ENCODE results near the gene TECTB. TPM values are rescaled to one million over a fixed set of nuclear protein-coding genes. Genes with fewer than 3 reads are reported as not detected.
"Not testable (repeated sequence)": the region's sequence is repeated elsewhere in the genome, so short reads cannot be mapped to it uniquely, and the experiment has no call there.

TECTB gene
- total RNA-seq: not detected
- long read RNA-seq: 0 reads

- intact Hi-C loops (cut with micrococcal nuclease): no loop called here
Measured at GRCh38 chr10:112283100-112283499, at the start of gene TECTB. Gene TECTB (plus strand): TSS chr10:112283400. CDS start chr10:112283735, 335 bp downstream.

DNA sequence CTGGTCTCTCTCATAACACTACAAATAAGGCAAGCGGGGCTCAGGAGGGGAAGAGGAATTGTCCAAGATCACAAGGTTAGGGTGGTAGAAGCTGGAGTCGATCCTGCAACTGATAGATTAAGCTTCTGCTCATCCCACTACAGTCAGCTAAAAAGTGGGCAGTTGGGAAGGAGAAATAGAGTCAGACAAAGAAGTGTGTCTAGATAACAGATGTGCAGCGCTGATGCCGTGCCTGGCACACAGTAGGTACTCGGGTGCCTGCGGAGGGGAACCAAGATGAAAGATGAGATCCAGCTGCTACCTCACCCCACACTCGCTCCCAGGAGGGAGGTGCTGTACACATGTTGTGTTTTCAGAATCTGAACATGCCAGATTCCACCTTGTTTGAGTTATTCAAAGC, 48.1 kb upstream of the TECTB start:
- intact Hi-C loops (cut with micrococcal nuclease): no loop called here
- DNase-seq (no peak), ATAC-seq (no peak)

More at GRCh38 chr10:112283100-112283499, at the start of gene TECTB:
- no peak for ATAC-seq
- no peak for DNase-seq

DNA sequence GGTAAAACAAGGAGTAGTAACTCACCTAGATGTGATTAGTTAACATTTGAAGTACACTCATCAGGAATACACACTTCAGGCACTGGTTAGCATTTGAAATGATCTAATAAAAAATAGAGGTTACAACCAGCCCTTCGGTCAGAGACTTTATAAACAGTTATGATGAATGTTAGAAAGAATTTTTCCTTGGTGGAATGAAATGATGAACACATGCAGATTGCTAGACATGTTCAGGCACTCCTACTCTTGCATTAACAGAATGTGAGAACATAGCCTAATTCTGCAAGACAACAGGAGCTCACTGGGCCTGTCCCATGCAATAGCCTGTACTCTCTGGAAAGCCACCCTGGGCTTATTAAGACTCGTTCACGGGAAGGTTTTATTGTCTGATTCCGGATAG, 47.3 kb upstream of the TECTB start:
- intact Hi-C loops (cut with micrococcal nuclease): no loop called here
- ATAC-seq (no peak), DNase-seq (no peak)

GRCh38 chr10:112236486-112236885, 46.7 kb upstream of the TECTB start:
- intact Hi-C loops (cut with micrococcal nuclease): no loop called here
- DNase-seq (no peak), ATAC-seq (no peak)

DNA sequence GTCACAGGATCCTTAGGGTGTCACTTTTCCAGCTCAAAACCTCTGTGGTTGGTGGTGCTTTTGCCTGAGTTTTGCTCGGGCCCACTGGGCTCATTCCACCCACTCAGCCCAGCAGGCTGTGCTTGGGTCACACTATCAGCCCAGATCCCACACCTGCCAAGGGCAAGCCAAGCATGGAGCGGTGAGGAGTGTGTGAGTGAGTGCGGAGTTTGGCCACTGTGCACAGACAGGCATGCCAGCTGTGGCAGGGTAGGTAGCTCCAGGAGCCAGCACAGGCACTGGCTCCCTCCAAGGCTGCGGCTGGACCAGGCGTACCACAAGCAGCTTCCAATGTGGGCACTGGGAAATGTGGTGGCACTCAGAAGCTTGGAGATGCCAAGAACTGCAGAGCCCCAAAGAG, 43.9 kb upstream of the TECTB start:
- no peak for ATAC-seq
- intact Hi-C loops (cut with micrococcal nuclease): no loop called here
- DNase-seq: no peak

DNA sequence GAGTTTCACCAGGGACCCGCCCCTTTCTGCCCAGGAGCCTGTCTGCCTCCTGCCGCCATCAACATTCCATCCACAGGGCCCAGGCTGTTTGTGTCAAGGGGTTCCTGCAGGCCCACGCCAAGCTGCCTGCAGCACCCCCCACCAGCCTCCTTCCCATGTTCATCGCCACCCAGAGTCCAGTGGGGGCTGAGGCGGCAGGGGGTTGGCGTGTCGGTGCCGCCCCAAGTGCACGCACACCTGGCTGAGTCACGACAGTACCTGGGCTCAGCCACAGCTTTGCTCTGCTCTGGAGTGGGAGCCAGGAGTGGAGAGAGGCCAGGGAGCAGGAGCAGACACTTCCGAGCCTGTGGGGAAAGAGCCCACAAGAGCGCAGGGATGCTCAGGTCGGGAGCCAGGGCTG, 42.8 kb upstream of the TECTB start:
- DNase-seq (no peak), ATAC-seq (no peak)
- intact Hi-C loops (cut with micrococcal nuclease): no loop called here

GRCh38 chr10:112241651-112242341, 41.4 kb upstream of the TECTB start:
- DNase-seq (no peak), ATAC-seq (no peak)
- intact Hi-C loops (cut with micrococcal nuclease): no loop called here

DNA sequence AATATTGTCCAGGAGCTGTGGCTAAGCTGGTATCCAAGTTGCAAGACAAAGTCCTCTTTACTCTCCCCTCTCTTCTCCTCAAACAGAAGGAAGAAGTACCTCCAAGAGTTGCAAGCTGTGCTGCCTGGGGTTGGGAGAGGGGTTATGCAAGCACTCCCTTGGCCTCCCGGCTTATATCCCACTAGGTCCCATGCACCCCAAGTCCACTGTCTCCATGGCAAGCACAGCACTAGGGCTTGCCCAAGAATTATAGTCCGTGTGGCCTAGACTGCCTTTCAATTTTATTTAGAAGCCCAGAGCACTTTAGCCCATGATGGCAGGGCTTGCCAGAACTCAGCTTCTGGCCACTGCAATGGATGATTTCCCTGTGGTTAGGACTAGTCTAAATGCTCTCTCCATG, 40.4 kb upstream of the TECTB start:
- intact Hi-C loops (cut with micrococcal nuclease): no loop called here
- no peak for ATAC-seq
- no peak for DNase-seq

GRCh38 chr10:112243713-112244112, 39.5 kb upstream of the TECTB start:
- intact Hi-C loops (cut with micrococcal nuclease): no loop called here
- ATAC-seq: no peak

GRCh38 chr10:112244197-112244596, 39.0 kb upstream of the TECTB start:
- DNase-seq (no peak), ATAC-seq (no peak)
- intact Hi-C loops (cut with micrococcal nuclease): no loop called here

More at GRCh38 chr10:112243713-112244112, 39.5 kb upstream of the TECTB start:
- DNase-seq: no peak

DNA sequence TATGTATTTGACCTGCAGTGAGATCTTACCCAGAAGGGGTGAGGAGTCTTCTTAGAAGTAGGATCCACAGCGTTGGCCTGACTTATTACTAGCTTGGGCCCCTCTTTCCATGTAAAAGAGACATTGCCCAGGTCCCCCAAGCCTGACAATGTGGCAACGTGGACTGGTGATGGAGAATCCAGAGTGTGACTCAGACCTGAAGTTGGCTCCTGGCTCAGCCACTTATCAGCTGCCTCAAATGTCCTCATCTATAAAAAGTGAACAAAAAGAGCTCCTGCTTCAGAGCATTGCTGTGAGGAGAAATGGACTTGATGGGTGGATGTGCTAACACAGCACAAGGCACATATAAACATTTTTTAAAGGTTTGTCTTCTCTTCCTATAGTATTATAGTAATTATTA, 35.4 kb upstream of the TECTB start:
- intact Hi-C loops (cut with micrococcal nuclease): no loop called here
- no peak for DNase-seq
- no peak for ATAC-seq

DNA sequence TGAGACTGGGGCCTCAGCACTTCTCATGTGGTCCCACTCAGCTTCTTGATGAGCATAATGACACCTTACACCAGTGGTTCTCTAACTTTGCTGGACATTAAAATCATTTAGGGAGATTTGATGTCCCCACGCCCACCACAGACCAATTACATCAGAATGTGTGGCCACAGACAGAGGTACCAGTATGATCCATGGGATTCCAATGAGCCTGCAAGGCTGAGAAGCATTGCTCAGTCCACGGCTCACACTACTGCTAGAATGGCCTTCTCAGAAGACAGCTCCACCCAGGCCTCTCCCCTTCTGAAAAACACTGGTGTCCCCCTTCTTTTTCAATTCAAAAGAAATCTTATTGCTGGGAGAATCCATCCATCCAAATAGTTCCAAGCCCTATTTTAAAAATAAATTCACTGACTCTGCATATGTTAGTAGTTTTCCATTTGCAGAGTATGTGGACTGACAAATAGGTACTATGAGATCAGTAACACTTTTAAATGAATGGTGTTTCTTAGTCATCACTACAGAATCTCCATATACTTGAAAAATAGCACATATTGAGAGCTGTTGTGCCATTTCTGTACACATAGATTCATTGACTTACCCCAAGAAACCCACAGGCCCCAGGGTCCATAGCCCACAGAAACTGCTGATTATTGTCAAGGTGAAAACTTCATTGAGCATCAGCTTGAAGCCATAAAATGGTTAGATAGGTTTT, 34.5 kb upstream of the TECTB start:
- intact Hi-C loops (cut with micrococcal nuclease): no loop called here

GRCh38 chr10:112249722-112250121, 33.5 kb upstream of the TECTB start:
- ATAC-seq (no peak), DNase-seq (no peak)
- intact Hi-C loops (cut with micrococcal nuclease): no loop called here

More for the DNA sequence above, 34.5 kb upstream of the TECTB start:
- no peak for DNase-seq
- no peak for ATAC-seq

- DNase-seq (no peak), ATAC-seq (no peak)
- intact Hi-C loops (cut with micrococcal nuclease): no loop called here
Measured at GRCh38 chr10:112250555-112250954, 32.6 kb upstream of the TECTB start.

DNA sequence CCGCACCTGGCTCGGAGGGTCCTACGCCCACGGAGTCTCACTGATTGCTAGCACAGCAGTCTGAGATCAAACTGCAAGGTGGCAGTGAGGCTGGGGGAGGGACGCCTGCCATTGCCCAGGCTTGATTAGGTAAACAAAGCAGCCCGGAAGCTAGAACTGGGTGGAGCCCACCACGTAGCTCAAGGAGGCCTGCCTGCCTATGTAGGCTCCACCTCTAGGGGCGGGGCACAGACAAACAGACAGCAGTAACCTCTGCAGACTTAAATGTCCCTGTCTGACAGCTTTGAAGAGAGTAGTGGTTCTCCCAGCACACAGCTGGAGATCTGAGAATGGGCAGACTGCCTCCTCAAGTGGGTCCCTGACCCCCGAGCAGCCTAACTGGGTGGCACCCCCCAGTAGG, 32.0 kb upstream of the TECTB start:
- DNase-seq; intact Hi-C loops (cut with micrococcal nuclease); ATAC-seq: not testable (repeated sequence)

GRCh38 chr10:112258407-112258806, 24.8 kb upstream of the TECTB start:
- intact Hi-C loops (cut with micrococcal nuclease): no loop called here
- no peak for ATAC-seq

GRCh38 chr10:112259688-112260087, 23.5 kb upstream of the TECTB start:
- intact Hi-C loops (cut with micrococcal nuclease): no loop called here
- DNase-seq (no peak), ATAC-seq (no peak)

More at GRCh38 chr10:112258407-112258806, 24.8 kb upstream of the TECTB start:
- no peak for DNase-seq

- ATAC-seq: no peak
- intact Hi-C loops (cut with micrococcal nuclease): no loop called here
- DNase-seq: no peak
Measured at GRCh38 chr10:112260831-112261230, 22.4 kb upstream of the TECTB start.

GRCh38 chr10:112261281-112261822, 21.8 kb upstream of the TECTB start:
- intact Hi-C loops (cut with micrococcal nuclease): no loop called here
- DNase-seq (no peak), ATAC-seq (no peak)

- intact Hi-C loops (cut with micrococcal nuclease): no loop called here
- DNase-seq (no peak), ATAC-seq (no peak)
Measured at GRCh38 chr10:112262546-112262945, 20.7 kb upstream of the TECTB start.

DNA sequence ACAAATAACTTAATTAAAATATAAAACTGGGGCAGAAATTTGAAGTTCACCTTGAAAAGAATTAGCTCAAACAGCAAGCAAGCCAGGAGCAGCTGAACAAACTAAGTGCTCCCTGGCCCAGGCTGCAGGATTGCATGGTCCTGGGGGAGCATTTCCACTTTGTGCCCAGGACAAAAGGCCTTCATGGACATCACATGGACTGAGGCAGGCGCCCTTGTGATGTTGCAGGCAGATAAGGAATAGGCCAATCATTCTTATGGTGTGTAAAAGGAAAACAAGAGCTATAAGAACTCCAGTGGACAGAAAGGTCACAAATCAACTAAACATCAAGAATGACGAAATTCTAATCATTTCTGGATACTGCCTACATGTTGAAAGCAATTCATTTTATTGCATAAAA, 17.5 kb upstream of the TECTB start:
- no peak for ATAC-seq
- intact Hi-C loops (cut with micrococcal nuclease): no loop called here
- DNase-seq: no peak
